Hematopoietic multipotent progenitor cell treated with erythropoietin and hydrocortisone succinate and interleukin-3 and kit ligand, for 8 days (in vitro differentiated cells): ENCODE data around the gene CERS1.

ENCODE experiments used
- DNase-seq: peaks from one replicate; pipeline ENCODE4 v3.0.0-alpha.2; 2015

Gene CERS1

GRCh38 chr19:18869023-18869618 lies 26.8 kb downstream of the CERS1 start:
- no peak for DNase-seq

GRCh38 chr19:18868380-18869022 lies 27.5 kb downstream of the CERS1 start:
- DNase-seq: peak; percentile 36

GRCh38 chr19:18867751-18868150 lies 28.2 kb downstream of the CERS1 start:
- DNase-seq: no peak

GRCh38 chr19:18867199-18867598 lies 28.8 kb downstream of the CERS1 start:
- no peak for DNase-seq

GRCh38 chr19:18866800-18867123 lies 29.2 kb downstream of the CERS1 start:
- no peak for DNase-seq

- DNase-seq: peak; percentile 56
Measured at GRCh38 chr19:18865973-18866799, 29.8 kb downstream of the CERS1 start.

- DNase-seq: no peak
Measured at GRCh38 chr19:18865106-18865972, 30.6 kb downstream of the CERS1 start.

- DNase-seq: no peak
Measured at GRCh38 chr19:18863843-18864362, 32.1 kb downstream of the CERS1 start.

GRCh38 chr19:18862976-18863842 lies 32.7 kb downstream of the CERS1 start:
- DNase-seq: no peak

GRCh38 chr19:18861917-18862316 lies 34.0 kb downstream of the CERS1 start:
- no peak for DNase-seq

GRCh38 chr19:18861235-18861634 lies 34.7 kb downstream of the CERS1 start:
- no peak for DNase-seq

- no peak for DNase-seq
Measured at GRCh38 chr19:18860725-18861124, 35.2 kb downstream of the CERS1 start.

- no peak for DNase-seq
Measured at GRCh38 chr19:18860302-18860700, 35.7 kb downstream of the CERS1 start.

GRCh38 chr19:18859676-18860301 lies 36.2 kb downstream of the CERS1 start:
- no peak for DNase-seq

GRCh38 chr19:18858906-18859646 lies 36.9 kb downstream of the CERS1 start:
- DNase-seq: no peak

GRCh38 chr19:18857223-18857622 lies 38.7 kb downstream of the CERS1 start:
- no peak for DNase-seq

GRCh38 chr19:18856385-18857126 lies 39.4 kb downstream of the CERS1 start:
- no peak for DNase-seq

GRCh38 chr19:18855647-18856384 lies 40.1 kb downstream of the CERS1 start:
- DNase-seq: no peak

- no peak for DNase-seq
Measured at GRCh38 chr19:18854982-18855381, 41.0 kb downstream of the CERS1 start.
